GM21367 (cell line): ENCODE measurements around the gene PTGES2.

Experiments used
- ATAC-seq: cut with Tn5 transposase; IDR thresholded peaks from one replicate; pipeline ENCODE4 v1.9.1; 2021; ENCODE audit not compliant: unreplicated experiment

Gene PTGES2

GRCh38 chr9:128153060-128153946 lies 25.8 kb upstream of the PTGES2 start:
- ATAC-seq = no peak

- no peak for ATAC-seq
These were observed 24.9 kb upstream of the PTGES2 start for GRCh38 chr9:128152133-128153059.

GRCh38 chr9:128151309-128152132 lies 24.0 kb upstream of the PTGES2 start:
- no peak for ATAC-seq

- ATAC-seq = no peak
These were observed 23.2 kb upstream of the PTGES2 start for GRCh38 chr9:128150594-128151308.

GRCh38 chr9:128149951-128150593 lies 22.5 kb upstream of the PTGES2 start:
- no peak for ATAC-seq

GRCh38 chr9:128149001-128149701 lies 21.6 kb upstream of the PTGES2 start, which contains the start of gene LCN2:
LCN2 (plus strand) TSS chr9:128149453; CDS start chr9:128149526, 73 bp downstream.
- ATAC-seq = no peak

- no peak for ATAC-seq
These were observed 21.0 kb upstream of the PTGES2 start for GRCh38 chr9:128148509-128149000.

- ATAC-seq = no peak
These were observed 19.1 kb upstream of the PTGES2 start for GRCh38 chr9:128146591-128147120.

- no peak for ATAC-seq
These were observed 18.4 kb upstream of the PTGES2 start for GRCh38 chr9:128145951-128146351.

GRCh38 chr9:128145536-128145935 lies 18.0 kb upstream of the PTGES2 start:
- no peak for ATAC-seq

GRCh38 chr9:128144239-128145181 lies 17.0 kb upstream of the PTGES2 start:
- no peak for ATAC-seq

- ATAC-seq = no peak
These were observed 16.2 kb upstream of the PTGES2 start for GRCh38 chr9:128143525-128144238.

- no peak for ATAC-seq
These were observed 15.1 kb upstream of the PTGES2 start for GRCh38 chr9:128142596-128142995.

- no peak for ATAC-seq
These were observed 14.5 kb upstream of the PTGES2 start for GRCh38 chr9:128142061-128142460.

GRCh38 chr9:128141604-128142003 lies 14.1 kb upstream of the PTGES2 start:
- no peak for ATAC-seq

- no peak for ATAC-seq
These were observed 12.1 kb upstream of the PTGES2 start for GRCh38 chr9:128139621-128140020.

GRCh38 chr9:128138001-128138400 lies 10.5 kb upstream of the PTGES2 start:
- no peak for ATAC-seq
